Vagina (tissue), 2 donors: ENCODE results near the gene CT47C1.

ENCODE experiments used
- POLR2A ChIP-seq, 2 donors: fragments of 450-650 bp; IDR thresholded peaks; one replicate each; pipeline ENCODE4 v1.6.1; 2017; ENCODE audit warnings: antibody characterized with exemption in 2 of 2, mild to moderate bottlenecking in 2 of 2, moderate library complexity in 2 of 2
- POLR2AphosphoS5 ChIP-seq, 2 donors: sonication (generic); formaldehyde crosslinking; IDR thresholded peaks; one replicate each; pipeline ENCODE4 v1.9.0; 2017; ENCODE audit warnings: antibody characterized with exemption in 2 of 2, mild to moderate bottlenecking in 2 of 2, low read depth in 1 of 2; ENCODE audit not compliant: insufficient read depth in 1 of 2
- TF ChIP-seq, protein P1 (sequence below), 3 experiments: fragments of 450-650 bp in 2 of 3; fragments of 200-600 bp in 1 of 3; sonication (generic) in 1 of 3; IDR thresholded peaks; one replicate each; pipeline ENCODE4 v1.5.1; 2017 to 2019; ENCODE audit warnings: antibody characterized with exemption in 3 of 3, mild to moderate bottlenecking in 2 of 3, moderate library complexity in 2 of 3

DNA sequence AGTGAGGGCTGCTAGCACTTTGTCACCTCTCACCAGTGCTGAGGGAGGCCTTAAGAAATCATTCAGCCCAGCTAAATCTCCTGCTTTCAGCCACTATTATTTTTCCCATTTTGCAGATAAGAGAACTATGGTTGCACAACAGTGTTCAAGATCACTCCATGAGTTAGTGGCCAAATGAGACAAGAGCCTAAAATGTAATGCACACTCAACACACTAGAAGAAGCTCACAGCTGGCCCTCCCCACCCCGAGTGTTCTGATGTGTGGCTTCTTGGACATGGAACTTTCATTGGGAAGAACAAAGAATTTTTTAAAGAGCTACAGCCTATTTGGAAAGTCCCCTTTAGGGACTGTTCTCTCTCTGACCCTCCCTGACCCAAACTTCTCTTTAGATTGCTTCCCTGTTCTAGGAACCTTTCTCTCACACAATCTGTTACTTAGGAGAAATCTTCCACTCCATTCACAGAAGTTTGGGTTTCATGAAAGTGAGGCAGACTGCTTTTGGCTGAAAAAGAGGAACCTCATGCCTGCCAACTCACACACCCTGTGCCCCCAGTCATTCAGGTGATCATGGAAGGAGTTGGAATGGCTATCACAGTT, 44.0 kb upstream of the CT47C1 start:
- TF ChIP-seq POLR2A (IDR thresholded peaks at IDR 0.05) (no peak), POLR2AphosphoS5 (IDR thresholded peaks at IDR 0.05; ENCODE audit: insufficient read depth in 1 of 2, low read depth in 1 of 2) (no peak)
- TF ChIP-seq, protein P1, sequence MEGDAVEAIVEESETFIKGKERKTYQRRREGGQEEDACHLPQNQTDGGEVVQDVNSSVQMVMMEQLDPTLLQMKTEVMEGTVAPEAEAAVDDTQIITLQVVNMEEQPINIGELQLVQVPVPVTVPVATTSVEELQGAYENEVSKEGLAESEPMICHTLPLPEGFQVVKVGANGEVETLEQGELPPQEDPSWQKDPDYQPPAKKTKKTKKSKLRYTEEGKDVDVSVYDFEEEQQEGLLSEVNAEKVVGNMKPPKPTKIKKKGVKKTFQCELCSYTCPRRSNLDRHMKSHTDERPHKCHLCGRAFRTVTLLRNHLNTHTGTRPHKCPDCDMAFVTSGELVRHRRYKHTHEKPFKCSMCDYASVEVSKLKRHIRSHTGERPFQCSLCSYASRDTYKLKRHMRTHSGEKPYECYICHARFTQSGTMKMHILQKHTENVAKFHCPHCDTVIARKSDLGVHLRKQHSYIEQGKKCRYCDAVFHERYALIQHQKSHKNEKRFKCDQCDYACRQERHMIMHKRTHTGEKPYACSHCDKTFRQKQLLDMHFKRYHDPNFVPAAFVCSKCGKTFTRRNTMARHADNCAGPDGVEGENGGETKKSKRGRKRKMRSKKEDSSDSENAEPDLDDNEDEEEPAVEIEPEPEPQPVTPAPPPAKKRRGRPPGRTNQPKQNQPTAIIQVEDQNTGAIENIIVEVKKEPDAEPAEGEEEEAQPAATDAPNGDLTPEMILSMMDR (IDR thresholded peaks at IDR 0.05): no peak
